ENCODE measurements around the gene BTG1. TPM values are rescaled to one million over a fixed set of nuclear protein-coding genes. Genes with fewer than 3 reads are reported as not detected.

The BTG1 gene
- polyA plus RNA-seq, 3 donors = 189 to 242 (median 192) TPM

- Mint-ChIP-seq H3K9me3 (peaks cover 3 to 7% (median 5%) of the 10 kb centered on the region in 7 donors), H3K4me3 (no peak overlapping the region), H3K36me3 (peaks cover 12 to 17% of the 10 kb centered on the region in 2 donors), H3K27me3 (ENCODE audit: low read depth in 3 of 3) (peaks cover 0 to 2% (median 0%) of the 10 kb centered on the region in 3 donors), H3K27ac (peak overlapping the region in 5 of 7 donors; percentile 60 to 82 (median 70)), H3K4me1 (peaks cover 51% of the 10 kb centered on the region)
- no peak overlapping the region for H2AFZ ChIP-seq (ENCODE audit: insufficient read depth, low read depth, low read length, poor library complexity, severe bottlenecking)
- peak overlapping the region in 1 of 3 experiments; percentile 32 for H3K4me3 ChIP-seq (replicated peaks in 1 of 3; ENCODE audit: low read depth in 2 of 3, low read length in 3 of 3)
- peaks cover 47 to 50% of the 10 kb centered on the region in 2 donors for H3K4me1 ChIP-seq (ENCODE audit: control insufficient read depth in 1 of 2, insufficient read depth in 2 of 2, low read length in 2 of 2)
- no CpG with 5 or more reads among the region's 2 CpGs for WGBS (ENCODE audit: insufficient coverage)
- H3K27ac ChIP-seq (ENCODE audit: low read depth in 1 of 2, low read length in 2 of 2) = peak overlapping the region in 1 of 2 donors; percentile 69
- no peaks in the 10 kb centered on the region for H3K27me3 ChIP-seq (ENCODE audit: control insufficient read depth in 2 of 2, insufficient read depth in 2 of 2, low read length in 2 of 2)
- no peaks in the 10 kb centered on the region for H4K20me1 ChIP-seq (ENCODE audit: insufficient read depth, low read length)
- no peaks in the 10 kb centered on the region for H3K36me3 ChIP-seq (replicated peaks in 1 of 2; ENCODE audit: control insufficient read depth in 1 of 2, insufficient read depth in 2 of 2, low read length in 2 of 2)
- no peak overlapping the region for H3K9ac ChIP-seq (ENCODE audit: insufficient read depth, low read length, poor library complexity, severe bottlenecking)
- peak overlapping the region; percentile 52 for H3K4me2 ChIP-seq (replicated peaks; ENCODE audit: extremely low read depth, low read length, poor library complexity, severe bottlenecking)
- H3K9me3 ChIP-seq (replicated peaks in 1 of 2; ENCODE audit: control insufficient read depth in 1 of 2, insufficient read depth in 1 of 2, low read length in 2 of 2) = no peaks in the 10 kb centered on the region
- intact Hi-C loops (cut with micrococcal nuclease) = no loop called here
- TF ChIP-seq CTCF (IDR thresholded peaks at IDR 0.05) = no peak
- peaks cover 36% of the 10 kb centered on the region for H3K79me2 ChIP-seq (ENCODE audit: insufficient read depth, low read length)
- DNase-seq = no peak
These were observed 40.5 kb downstream of the BTG1 start for GRCh38 chr12:92105110-92105509.

- Histone ChIP-seq H3K27me3 (ENCODE audit: control insufficient read depth in 2 of 2, insufficient read depth in 2 of 2, low read length in 2 of 2) (no peaks in the 10 kb centered on the region), H4K20me1 (ENCODE audit: insufficient read depth, low read length) (no peaks in the 10 kb centered on the region), H2AFZ (ENCODE audit: insufficient read depth, low read depth, low read length, poor library complexity, severe bottlenecking) (no peak overlapping the region), H3K9me3 (replicated peaks in 1 of 2; ENCODE audit: control insufficient read depth in 1 of 2, insufficient read depth in 1 of 2, low read length in 2 of 2) (no peaks in the 10 kb centered on the region), H3K4me3 (replicated peaks in 1 of 3; ENCODE audit: low read depth in 2 of 3, low read length in 3 of 3) (no peak overlapping the region), H3K27ac (ENCODE audit: low read depth in 1 of 2, low read length in 2 of 2) (no peak overlapping the region), H3K36me3 (replicated peaks in 1 of 2; ENCODE audit: control insufficient read depth in 1 of 2, insufficient read depth in 2 of 2, low read length in 2 of 2) (no peaks in the 10 kb centered on the region), H3K4me1 (ENCODE audit: control insufficient read depth in 1 of 2, insufficient read depth in 2 of 2, low read length in 2 of 2) (peaks cover 25% of the 10 kb centered on the region in 2 donors), H3K9ac (ENCODE audit: insufficient read depth, low read length, poor library complexity, severe bottlenecking) (no peak overlapping the region), H3K79me2 (ENCODE audit: insufficient read depth, low read length) (peaks cover 16% of the 10 kb centered on the region), H3K4me2 (replicated peaks; ENCODE audit: extremely low read depth, low read length, poor library complexity, severe bottlenecking) (no peak overlapping the region)
- H3K36me3 Mint-ChIP-seq = peaks cover 18 to 22% of the 10 kb centered on the region in 2 donors
- H3K4me1 Mint-ChIP-seq = peaks cover 29% of the 10 kb centered on the region
- intact Hi-C loops (cut with micrococcal nuclease) = no loop called here
- H3K27ac Mint-ChIP-seq = no peak overlapping the region
- H3K9me3 Mint-ChIP-seq = peaks cover 6 to 13% (median 9%) of the 10 kb centered on the region in 7 donors
- WGBS (ENCODE audit: insufficient coverage) = 100% methylated on average over 2 of the region's 2 CpGs
- TF ChIP-seq CTCF (IDR thresholded peaks at IDR 0.05) = no peak
- no peak for DNase-seq
- H3K4me3 Mint-ChIP-seq = no peak overlapping the region
- peaks cover 0 to 2% (median 0%) of the 10 kb centered on the region in 3 donors for H3K27me3 Mint-ChIP-seq (ENCODE audit: low read depth in 3 of 3)
These were observed 43.0 kb downstream of the BTG1 start for GRCh38 chr12:92102606-92103005.

Data from CD14-positive monocyte (primary cell).